RCC 7860 (cell line): Measurements from ENCODE around the gene PRDM11.

Source experiments
- DNase-seq: peaks from one replicate; pipeline ENCODE4 v3.0.0-alpha.2; 2015; ENCODE audit warnings: low spot score
- FAIRE-seq: peaks from 2 replicates; lab custom pipeline; 2012; peaks lifted over from hg19 to GRCh38; lab: Jason Lieb, UNC

The PRDM11 gene

DNA sequence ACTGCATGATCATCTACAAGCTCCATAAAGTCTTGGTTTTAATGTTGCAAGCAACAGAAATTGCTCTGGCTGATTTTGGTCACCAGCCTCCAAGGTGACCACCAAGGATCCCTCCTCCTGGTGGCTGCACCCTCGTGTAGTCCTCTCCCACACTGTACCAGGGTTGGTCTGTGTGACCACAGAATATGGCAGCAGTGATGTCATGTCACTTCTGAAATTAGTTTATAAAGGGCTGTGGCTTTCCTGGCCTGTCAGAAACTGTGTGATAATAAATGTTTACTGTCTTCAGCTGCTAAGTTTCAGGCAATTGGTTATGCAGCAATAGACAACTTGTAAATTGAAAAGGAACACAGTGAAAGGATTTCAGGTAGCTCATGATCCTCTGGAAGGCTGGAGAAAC is 5.3 kb upstream of the PRDM11 start:
- FAIRE-seq, result no peak
- DNase-seq, result no peak

DNA sequence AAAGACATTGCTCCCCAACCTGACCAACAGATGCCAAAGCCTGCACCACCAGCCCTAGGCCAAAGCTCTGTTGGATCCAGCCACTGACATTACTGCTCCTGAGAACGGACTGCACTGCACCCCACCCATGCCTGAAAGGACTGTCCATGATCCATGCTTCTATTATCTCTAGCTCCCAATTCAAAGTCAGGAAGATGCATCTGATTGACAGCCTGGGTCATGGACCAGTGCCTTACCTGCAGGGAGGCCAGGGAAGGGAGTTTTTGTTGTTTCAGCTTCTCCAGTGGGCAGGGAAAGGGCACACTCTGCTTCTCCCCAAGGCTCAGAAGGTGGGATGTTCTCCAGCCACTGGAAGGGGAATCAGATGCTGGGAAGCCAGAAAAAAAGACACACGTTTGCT is 4.8 kb upstream of the PRDM11 start:
- FAIRE-seq (no peak), DNase-seq (no peak)

DNA sequence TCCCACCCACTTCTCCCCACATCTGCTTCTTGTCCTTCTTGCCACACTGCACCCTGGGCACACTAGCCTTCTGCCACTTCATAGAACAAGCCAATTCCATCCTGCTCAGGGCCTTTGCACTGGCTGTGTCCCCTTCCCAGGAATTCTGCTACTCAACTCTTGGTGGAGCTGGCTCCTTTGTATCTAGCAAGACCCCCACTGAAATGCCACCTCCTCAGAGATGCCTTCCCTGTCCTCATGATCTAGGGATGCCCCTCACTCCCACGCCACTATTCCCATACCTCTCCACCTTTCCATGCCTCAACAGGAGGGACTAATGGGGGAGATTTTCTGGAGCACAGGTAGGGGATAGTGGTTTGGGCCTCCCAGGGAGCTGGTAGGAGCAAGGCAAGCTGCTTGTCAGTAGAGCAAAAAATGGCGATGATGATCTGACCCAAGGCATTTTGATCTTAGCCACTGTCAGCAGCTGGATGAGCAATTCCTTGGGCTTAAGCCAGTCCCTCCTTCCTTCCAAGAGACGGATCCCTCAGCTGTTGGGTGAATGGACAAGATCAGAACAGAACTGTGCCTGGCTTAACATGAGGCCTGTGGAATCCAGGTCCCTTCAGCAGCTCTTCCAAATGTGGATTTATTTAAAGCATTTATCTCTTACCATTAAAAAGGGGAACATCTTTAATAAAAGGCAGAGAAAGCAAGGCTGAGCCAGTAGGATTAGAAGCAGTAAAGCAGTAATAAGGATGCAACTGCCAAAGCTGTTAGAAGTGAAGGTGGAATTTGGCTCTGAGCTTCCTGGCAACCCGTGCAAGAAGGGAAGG is 4.0 kb upstream of the PRDM11 start:
- DNase-seq, result no peak
- no peak for FAIRE-seq

DNA sequence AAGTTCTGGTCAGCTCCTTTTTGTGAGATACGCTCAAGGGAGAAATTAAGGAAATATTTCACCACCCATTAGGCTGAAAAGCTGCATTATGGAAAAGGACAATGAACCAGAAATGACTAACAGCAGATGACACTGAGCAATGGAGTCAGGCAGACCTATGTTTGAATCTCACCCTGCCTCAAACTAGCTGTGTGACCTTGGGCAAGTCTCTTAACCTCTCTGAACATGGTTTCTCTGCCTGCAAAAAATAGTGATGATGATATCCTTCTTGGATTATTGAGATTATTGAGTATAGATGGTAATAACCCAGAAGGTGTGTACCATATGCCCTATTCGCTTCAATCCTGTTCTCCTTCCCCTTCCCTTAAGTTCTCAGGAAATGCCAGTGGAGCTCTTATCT is 2.9 kb upstream of the PRDM11 start:
- FAIRE-seq (no peak), DNase-seq (no peak)

DNA sequence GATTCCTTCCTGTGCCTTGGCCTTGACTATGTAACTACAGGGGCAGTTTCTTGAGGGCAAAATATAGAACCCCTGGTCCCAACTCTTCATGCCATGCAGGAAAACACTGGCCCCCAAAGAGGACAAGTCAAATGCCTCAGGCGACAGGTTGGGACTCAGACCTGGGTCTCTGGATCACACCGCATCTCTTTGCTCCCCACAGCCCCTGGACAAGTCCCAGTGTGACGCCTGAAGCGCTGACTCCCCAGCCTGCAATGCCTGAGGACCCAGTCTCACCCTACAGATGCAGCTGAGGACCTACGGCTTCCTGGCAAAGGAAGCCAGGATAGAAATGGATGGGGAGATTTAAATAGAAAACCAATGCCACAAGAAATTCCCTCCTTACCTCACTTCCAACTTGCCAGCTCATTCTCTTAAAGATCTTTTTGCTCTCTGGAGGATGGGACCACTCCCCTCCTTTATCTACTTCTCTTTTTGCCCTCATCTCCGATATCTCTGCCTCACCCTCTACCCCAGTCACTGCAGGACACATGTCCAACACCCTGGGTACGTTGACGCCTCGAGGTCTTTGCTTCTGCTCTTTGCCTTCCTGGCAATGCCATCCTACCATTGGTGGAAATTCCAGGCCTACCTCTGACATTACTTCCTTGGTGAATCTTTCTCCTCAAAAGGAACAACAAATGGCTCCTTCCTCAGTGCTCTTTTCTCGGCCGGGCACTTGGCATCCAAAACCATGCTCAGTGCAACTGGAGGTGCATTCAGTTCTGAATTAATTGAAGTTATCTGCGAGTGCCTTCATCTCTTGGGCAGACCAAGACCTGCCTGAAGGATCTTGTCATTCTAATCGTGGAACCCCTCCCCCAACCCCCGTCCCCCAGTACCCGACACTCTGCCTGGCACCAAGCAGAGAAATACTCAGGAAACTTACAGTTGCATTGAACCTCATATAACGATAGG is 2.0 kb upstream of the PRDM11 start:
- no peak for FAIRE-seq
- DNase-seq, result no peak

DNA sequence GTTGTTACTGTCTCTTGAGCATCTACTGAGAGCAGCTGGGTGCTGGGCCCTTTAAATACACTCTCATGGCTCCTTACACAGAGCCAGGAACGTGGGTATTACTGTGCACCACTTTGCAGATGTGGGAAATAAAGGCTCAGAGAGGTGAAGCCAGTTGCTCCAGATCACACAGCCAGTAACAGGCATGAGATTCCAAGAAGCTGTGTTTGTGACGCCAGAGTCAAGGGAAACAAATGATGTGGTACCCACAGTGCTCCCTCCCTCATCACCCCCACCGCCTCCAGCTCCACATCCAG is 1.4 kb upstream of the PRDM11 start:
- DNase-seq (no peak), FAIRE-seq (no peak)

DNA sequence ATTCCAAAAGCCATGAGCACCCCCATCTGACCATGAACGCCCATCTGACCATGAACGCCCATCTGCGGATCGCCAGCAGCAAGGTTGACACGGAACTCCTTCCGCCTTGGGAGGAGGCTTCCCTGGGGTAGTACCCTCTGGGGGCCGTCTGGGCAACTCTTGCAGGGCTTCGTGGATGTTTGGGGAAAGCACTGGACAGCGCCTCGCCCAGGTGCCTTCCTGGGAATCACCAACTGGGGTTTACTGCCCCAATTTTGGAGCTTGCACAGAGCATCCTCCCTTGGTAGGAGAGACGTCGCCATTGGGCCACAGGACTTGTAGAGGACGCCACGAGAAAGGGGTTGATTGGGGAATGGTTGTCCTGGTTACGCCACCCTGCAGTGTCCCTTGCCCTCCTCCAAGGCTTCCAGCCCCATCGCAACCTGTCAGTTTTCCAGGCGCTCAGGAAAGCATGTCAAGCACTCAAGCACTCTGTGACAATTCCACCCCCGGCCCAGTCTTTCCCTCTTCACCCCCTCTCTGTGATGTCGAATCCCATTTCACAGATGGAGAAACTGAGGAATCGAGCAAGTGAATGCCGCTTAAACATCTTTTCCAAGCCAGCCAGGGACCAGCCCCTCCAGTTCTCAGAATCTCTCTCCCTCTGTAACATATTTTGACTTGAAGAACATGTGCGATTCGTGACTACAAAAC is 914 bp upstream of the PRDM11 start:
- no peak for DNase-seq
- no peak for FAIRE-seq

DNA sequence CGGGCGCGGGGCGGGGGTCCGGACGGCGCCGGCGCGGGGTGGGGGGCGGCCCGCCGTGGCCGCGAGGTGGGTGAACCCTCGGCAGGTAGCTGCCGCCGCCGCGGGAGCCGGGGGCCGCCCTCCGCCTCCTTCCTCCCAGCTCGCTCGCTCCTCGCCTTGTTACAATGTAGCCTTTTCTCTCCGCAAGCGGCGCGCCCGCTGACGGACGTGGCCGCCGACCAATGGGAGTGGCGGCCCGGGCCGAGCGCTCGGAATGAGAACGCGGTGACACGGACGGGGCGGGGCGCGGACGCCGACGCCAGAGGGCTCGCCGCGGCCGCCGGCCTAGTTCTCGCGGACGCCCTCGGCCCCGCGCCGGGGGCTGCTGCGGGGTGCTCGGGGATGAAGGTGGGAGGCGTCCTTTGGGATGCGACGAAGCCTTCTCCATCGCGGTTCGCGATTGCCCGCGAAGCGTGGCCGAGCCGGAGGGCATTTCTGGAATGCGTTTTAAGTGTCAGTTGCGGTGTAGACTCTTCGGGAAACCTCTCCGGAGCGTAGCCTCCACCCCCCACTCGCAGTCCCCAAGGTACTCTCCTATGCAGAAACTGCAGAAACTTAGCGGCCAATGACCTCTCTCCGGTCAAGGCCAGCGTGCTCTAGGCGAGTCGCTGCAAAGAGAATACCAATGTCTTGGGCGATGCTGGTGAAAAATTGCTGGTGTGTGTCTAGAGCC is 734 bp downstream of the PRDM11 start:
- FAIRE-seq (no peak), DNase-seq (peak; percentile 80)

DNA sequence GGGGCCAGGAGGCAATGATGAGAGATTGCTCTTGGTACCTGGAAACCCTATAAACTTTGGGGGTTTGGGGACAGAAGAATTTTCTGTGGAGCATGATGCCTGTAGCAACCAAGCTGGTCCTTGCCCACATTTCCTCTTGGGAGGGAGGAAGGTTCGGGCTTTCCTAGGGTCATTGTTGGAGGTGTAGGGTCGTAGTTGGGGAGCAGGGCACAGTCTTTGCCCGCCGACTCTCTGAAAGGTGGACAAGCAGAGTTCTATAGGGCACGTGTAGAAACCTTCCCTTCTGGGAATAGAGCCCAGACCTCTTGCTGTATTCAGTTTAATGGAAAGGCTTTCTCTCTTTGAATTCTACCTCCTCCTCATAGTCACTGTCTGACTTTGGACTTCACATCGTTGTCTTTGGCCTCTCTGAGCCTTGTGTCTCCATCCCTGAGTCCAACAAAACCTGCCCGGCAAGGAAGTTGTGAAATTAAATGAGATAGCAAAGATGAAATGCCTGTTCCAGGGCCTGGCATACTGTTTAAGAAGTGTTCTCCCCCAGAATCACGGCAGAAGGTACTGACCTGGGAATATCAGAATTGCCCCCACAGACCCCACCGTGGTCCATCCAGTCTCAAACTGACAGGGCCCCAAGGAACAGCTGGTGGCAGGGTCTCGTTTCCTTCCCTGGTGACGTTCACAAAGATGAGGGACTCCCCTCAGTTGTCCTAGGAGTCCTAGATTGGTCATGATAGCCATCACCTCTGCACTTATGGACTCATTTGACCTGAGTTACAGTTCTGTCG is 1.6 kb downstream of the PRDM11 start:
- no peak for FAIRE-seq

DNA sequence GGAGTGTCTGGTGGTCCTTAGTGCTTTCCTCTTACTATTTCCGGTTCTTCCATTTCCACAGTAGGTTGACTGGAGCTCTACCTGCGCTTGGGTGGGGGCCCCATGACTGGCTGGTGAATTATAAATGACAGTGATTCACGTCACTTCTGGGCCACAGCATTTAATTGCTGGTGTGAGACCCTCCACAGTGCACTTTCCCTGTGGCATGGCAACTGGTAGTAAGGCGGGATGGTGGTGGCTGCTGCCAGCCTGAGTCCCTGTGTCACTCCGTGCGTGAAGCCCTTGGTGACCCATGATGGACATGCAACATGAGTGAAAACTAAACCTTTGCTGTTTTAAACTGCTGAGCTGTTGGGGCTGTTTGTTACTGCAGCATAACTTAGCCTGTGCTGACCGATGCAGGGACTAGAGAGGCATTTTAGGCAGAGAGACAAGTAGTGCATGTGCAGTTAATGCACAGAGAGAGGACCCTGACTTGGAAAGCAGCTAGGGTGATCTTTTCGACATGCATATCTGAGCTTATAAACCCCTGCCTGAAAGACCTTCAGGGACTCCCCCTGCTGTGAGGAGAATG is 3.1 kb downstream of the PRDM11 start:
- DNase-seq, result no peak

More for the DNA sequence above, 1.6 kb downstream of the PRDM11 start:
- no peak for DNase-seq

DNA sequence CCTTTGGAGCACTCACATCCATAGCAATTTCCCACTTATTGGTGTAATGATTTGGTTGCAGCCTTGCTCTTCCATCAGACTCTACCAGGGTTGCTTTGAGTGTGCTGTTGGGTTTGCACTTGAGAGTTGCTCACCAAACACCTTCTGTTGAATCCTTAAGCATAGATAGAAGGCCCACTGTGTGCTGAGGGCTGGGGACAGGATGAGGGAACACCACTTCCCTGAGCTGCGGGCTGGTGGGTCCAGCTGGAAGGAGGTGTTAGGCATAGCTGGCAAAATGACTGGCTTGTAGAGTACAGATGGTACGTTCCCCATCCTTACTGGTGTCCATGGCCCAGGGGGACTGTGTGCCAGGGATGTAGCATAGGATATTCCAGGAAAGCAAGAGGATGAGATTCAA is 3.9 kb downstream of the PRDM11 start:
- DNase-seq (no peak), FAIRE-seq (no peak)

More for the DNA sequence above, 3.1 kb downstream of the PRDM11 start:
- no peak for FAIRE-seq

DNA sequence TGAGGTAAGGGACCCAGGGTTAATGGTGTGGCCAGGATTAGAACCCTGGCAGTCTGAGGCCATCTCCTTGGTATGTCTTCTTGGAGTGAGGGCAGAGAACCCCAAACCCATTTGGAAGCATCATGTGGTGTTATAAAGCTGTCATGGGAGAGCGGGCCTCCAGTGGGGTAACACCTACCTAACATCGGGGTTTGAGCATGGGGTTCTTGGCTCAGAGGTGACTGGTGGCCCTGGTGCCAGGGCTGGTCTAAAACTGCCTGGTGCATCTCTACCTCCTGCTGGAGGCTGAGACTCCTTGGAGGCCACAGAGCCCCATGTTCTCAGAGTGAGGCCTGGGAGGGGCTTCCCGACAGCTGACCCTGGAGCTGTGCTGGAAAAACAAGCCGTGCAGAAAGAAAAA is 4.5 kb downstream of the PRDM11 start:
- DNase-seq (no peak), FAIRE-seq (no peak)

DNA sequence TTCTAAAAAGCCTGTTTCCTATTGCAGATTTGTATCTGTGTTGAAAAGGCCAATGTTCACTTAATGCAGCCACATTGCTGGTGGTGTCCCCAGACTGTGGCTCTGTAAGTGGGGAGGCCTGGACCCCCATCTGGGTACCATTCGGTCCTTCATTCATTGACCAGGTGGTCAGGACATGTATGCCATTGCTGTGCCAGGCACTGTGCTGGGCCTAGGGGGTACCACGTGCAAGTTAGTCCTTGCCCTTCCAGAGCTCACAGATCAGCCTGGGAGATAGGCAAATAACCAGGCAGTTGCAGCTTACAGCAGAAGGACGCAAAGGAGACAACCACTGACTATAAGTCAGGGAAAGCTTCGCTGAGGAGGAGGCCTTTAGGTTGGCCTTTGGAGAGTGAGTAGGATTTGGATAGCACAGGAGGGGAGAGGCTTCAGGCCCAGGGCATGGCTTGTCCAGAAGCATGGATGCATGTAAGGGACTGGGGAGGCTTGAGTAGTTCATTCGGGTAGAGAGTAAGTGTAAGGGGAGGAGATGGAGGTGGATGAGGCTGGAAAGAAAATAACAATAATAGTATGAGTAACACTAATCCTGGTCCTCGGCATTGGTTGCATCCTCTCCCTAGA is 5.0 kb downstream of the PRDM11 start:
- DNase-seq (no peak), FAIRE-seq (no peak)

DNA sequence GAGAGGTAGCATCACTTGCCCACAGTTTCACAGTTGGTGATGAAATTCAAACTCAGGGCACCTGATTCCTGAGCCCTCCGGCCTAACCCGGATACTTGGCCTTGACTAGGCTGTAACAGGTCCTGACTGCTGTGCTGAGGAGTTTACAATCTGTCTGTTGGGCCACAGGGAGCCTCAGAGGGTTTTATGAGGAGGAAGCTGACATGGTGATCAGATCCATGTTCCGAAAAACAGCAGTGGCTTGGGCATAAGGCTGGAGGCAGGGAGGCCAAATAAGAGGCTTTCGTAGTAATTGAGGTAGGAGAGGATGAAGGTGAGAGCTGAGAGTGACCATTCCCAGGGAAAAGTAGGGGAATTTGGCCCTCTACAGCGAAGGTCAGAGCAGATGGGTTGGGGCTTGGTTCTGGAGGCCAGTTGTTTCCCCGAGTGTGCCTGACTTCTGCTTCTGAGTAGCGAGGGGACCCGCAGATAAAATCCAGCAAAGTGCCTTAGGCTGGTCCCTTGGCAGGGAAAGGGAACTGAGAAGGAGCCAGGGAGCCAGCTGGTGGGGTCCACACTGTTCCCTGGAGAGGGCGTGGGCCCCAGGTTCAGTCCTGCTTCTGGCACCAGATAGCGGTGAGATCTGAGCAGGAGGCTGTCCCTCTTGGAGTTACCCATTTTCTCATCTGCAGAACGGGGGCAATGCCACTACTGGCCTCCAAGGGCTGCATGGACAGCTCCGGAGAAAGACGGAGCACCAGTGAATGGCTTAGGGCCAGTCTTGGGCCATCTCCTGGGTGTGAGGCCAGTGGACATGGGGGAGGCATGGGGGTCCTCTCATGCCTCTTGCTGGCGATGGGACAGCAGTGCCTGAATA is 6.5 kb downstream of the PRDM11 start:
- DNase-seq (no peak), FAIRE-seq (no peak)

DNA sequence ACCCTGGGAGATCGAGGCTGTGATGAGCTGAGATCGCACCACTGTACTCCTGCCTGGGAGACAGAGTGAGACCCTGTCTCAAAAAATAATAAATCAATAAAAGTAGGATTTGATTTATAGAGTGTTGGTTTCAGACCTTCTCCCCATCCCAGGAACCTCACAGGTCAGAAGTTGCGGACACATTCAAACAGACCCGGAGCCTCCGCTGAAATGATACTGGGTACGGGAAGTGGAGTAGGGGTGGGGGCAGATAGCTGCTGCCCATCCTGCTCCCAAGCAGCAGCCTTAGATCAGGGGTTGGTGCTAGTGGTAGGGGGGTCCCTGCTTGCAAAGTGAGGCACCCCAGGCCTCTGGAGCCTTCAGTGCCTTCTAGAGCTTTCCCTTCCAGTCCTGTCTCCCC is 7.8 kb downstream of the PRDM11 start:
- FAIRE-seq (no peak), DNase-seq (no peak)

DNA sequence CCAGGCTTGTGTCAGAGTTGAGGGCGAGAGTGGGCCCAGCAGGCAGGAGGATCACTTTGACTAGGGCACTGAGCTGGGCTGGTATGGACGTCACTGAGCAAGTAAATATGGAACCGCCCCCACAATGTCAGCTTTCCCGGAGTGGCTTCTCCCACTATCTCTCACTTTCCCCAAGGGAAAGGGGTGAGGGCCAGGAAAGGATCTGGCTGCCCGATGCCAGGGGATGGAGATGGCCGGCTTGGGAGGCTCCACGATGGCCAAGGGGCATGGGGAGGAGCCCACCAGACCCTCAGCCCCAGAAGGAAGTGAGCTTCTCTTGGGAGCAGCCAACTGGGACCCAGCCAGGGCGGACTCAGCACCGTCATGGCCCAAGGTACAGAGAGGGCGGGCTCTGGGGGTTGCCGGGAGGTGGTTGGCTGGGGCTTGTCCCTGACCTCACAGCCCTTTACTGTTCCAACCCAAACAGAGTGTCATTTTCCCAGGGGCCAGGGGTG is 8.7 kb downstream of the PRDM11 start:
- DNase-seq (no peak), FAIRE-seq (no peak)

DNA sequence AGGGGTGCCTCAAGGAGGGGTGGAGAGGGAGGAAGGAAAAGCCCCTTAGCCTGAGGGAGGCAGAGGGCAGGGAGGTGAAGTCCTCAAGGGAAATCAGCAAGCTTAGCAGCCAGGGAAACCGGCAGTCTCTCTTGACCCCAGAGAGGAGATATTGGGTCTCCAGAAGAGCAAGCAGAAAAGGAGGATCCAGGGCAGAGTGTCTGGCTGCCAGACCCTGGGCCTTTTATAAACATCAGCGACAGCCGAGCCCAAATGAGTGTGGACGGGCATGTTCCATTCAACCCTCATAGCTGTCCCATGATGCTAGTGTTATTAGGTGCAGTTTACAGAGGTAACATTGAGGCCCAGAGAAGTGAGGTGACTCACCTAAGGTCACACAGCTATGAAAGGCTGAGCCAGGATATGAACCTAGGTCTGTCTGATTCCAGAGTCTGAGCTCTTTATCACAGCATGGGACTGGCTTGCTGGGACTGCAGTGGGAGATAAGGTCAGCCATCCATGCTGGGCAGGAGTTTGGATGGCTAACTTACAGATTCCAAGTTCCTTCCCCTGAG is 9.3 kb downstream of the PRDM11 start:
- DNase-seq (no peak), FAIRE-seq (no peak)

DNA sequence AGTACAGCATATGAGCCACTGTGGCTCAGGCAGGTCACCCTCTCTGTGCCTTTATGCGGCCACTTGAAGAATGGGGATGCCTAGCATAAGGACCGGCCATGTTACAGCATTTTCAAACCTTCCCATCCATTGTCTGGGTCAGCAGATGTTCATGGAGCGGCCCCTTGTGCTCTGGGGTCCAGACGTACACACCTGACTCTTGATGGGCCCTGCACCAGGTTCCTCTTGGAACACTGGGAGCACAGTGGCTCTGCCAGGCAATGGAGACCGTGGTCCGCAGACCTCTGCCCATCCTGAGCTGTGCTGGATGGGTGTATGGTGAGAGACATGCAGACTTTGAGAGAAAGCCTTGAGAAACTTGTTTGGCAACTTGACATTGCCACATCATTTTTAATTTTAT is 9.8 kb downstream of the PRDM11 start:
- FAIRE-seq, result no peak
- no peak for DNase-seq
